HCT116 (cell line): ENCODE data around the gene EHD4. TPM values are rescaled to one million over a fixed set of nuclear protein-coding genes. Genes with fewer than 3 reads are reported as not detected.

ENCODE experiments used
- ATAC-seq: fragments of 200-7000 bp; cut with Tn5 transposase; 2 replicates; pipeline ENCODE4 v1.9.1; 2020; ENCODE audit warnings: mild to moderate bottlenecking, moderate library complexity
- BruUV-seq: library from RNA; stranded (reverse); fragments of 400-500 nt; replicated peaks from 2 replicates; lab custom pipeline; 2021; lab: Mats Ljungman, UMichigan
- CTCF ChIA-PET: fragments of 300-600 bp; sonication (Branson Sonifier 250); formaldehyde crosslinking; loops from one replicate; lab custom pipeline; 2021; ENCODE audit warnings: antibody characterized with exemption; lab: Charles Lee
- POLR2A ChIA-PET: fragments of 300-600, 350-600 bp; sonication (Branson Sonifier 250); formaldehyde crosslinking; loops from one replicate; lab custom pipeline; 2021; ENCODE audit warnings: antibody characterized with exemption; lab: Charles Lee
- RAD21 ChIA-PET, 2 experiments: fragments of 300-600 bp; sonication (Branson Sonifier 250); formaldehyde crosslinking; loops; one replicate each; lab custom pipeline; 2023; ENCODE audit warnings: low total read pairs in 2 of 2; ENCODE audit not compliant: uncharacterized antibody in 2 of 2, unreplicated experiment in 2 of 2, low non-redundant PET in 1 of 2; lab: Charles Lee
- DNase-seq: peaks from one replicate; pipeline ENCODE4 v3.0.0-alpha.2; 2010; ENCODE audit warnings: low read depth, low spot score
- H2AFZ ChIP-seq: fragments of 200-600 bp; shearing (Covaris generic), sonication (generic); 2 replicates; pipeline ENCODE4 v1.6.1; 2017; ENCODE audit warnings: low read depth, mixed run types, mixed read lengths, antibody characterized with exemption, low read length; ENCODE audit not compliant: poor library complexity, severe bottlenecking
- H3K27ac ChIP-seq: 2 replicates; pipeline ENCODE4 v1.5.1; 2012; ENCODE audit warnings: low read depth, low read length
- H3K27me3 ChIP-seq: fragments of 200-600 bp; sonication (generic); 2 replicates; pipeline ENCODE4 v1.6.1; 2016; ENCODE audit warnings: mixed run types, low read length, mixed read lengths; ENCODE audit not compliant: insufficient read depth
- H3K36me3 ChIP-seq, 2 experiments: fragments of 200-500 bp in 1 of 2; fragments of 200-600 bp in 1 of 2; sonication (Bioruptor generic) in 1 of 2; sonication (generic) in 1 of 2; 2 replicates each; pipeline versions ENCODE4 v1.5.1 to v1.6.1; 2014 to 2016; ENCODE audit warnings: low read length in 2 of 2, inconsistent platforms in 1 of 2, mixed read lengths in 1 of 2, mixed run types in 1 of 2; ENCODE audit not compliant: insufficient read depth in 2 of 2, control insufficient read depth in 1 of 2
- H3K4me1 ChIP-seq, 2 experiments: fragments of 200-600 bp in 1 of 2; sonication (generic) in 1 of 2; 2 replicates each; pipeline versions ENCODE4 v1.5.1 to v1.6.1; 2012 to 2017; ENCODE audit warnings: low read length in 2 of 2, inconsistent platforms in 1 of 2, mild to moderate bottlenecking in 1 of 2, mixed read lengths in 1 of 2, mixed run types in 1 of 2, moderate library complexity in 1 of 2; ENCODE audit not compliant: insufficient read depth in 2 of 2, control insufficient read depth in 1 of 2
- H3K4me2 ChIP-seq: fragments of 200-600 bp; sonication (generic); 2 replicates; pipeline ENCODE4 v1.6.1; 2017; ENCODE audit warnings: mixed run types, low read length, mixed read lengths
- H3K4me3 ChIP-seq, 2 experiments: fragments of 200-600 bp in 1 of 2; sonication (generic) in 1 of 2; replicated peaks in 1 of 2; 2 replicates each; pipeline ENCODE4 v1.5.1; 2011 to 2016; ENCODE audit warnings: low read length in 2 of 2, control low read depth in 1 of 2, low read depth in 1 of 2, mild to moderate bottlenecking in 1 of 2, mixed read lengths in 1 of 2, mixed run types in 1 of 2
- H3K79me2 ChIP-seq: fragments of 200-600 bp; sonication (generic); 2 replicates; pipeline ENCODE4 v1.6.1; 2017; ENCODE audit warnings: mild to moderate bottlenecking, mixed run types, low read length, moderate library complexity, mixed read lengths; ENCODE audit not compliant: insufficient read depth
- H3K9ac ChIP-seq: fragments of 200-600 bp; sonication (generic); 2 replicates; pipeline ENCODE4 v1.6.1; 2016; ENCODE audit warnings: low read length, mixed read lengths
- H3K9me2 ChIP-seq: fragments of 200-600 bp; sonication (generic), shearing (Covaris generic); 2 replicates; pipeline ENCODE4 v1.6.1; 2017; ENCODE audit warnings: mixed run types, mild to moderate bottlenecking, moderate library complexity; ENCODE audit not compliant: insufficient read depth
- H3K9me3 ChIP-seq, 2 experiments: fragments of 200-500 bp in 1 of 2; fragments of 200-600 bp in 1 of 2; sonication (Bioruptor generic) in 1 of 2; sonication (generic) in 1 of 2; 2 replicates each; pipeline ENCODE4 v1.6.1; 2014 to 2017; ENCODE audit warnings: low read length in 2 of 2, mixed read lengths in 2 of 2, inconsistent platforms in 1 of 2, low read depth in 1 of 2, mild to moderate bottlenecking in 1 of 2, mixed run types in 1 of 2, moderate library complexity in 1 of 2; ENCODE audit not compliant: control insufficient read depth in 1 of 2, insufficient read depth in 1 of 2
- H4K20me1 ChIP-seq: fragments of 200-600 bp; sonication (generic), shearing (Covaris generic); 2 replicates; pipeline ENCODE4 v1.6.1; 2017; ENCODE audit warnings: mixed run types, mild to moderate bottlenecking, moderate library complexity; ENCODE audit not compliant: insufficient read depth
- ELF1 ChIP-seq: IDR thresholded peaks from 2 replicates; pipeline ENCODE4 v1.6.1; 2012; ENCODE audit warnings: low read depth, borderline replicate concordance
- FOSL1 ChIP-seq: IDR thresholded peaks from 2 replicates; pipeline ENCODE4 v1.6.1; 2012; ENCODE audit warnings: low read depth
- MAX ChIP-seq: IDR thresholded peaks from 2 replicates; pipeline ENCODE4 v1.6.1; 2012
- POLR2AphosphoS5 ChIP-seq: IDR thresholded peaks from 2 replicates; pipeline ENCODE4 v1.6.1; 2011; ENCODE audit warnings: mild to moderate bottlenecking, low read depth, low read length, moderate library complexity
- SRF ChIP-seq: IDR thresholded peaks from 2 replicates; pipeline ENCODE4 v1.6.1; 2012; ENCODE audit warnings: low read depth
- YY1 ChIP-seq: IDR thresholded peaks from 2 replicates; pipeline ENCODE4 v1.6.1; 2011; ENCODE audit warnings: low read length, low read depth, moderate library complexity, mild to moderate bottlenecking; ENCODE audit not compliant: insufficient replicate concordance; ENCODE audit errors: extremely low read depth
- ZBTB33 ChIP-seq: IDR thresholded peaks from 2 replicates; pipeline ENCODE4 v1.6.1; 2011; ENCODE audit warnings: mild to moderate bottlenecking, low read length, moderate library complexity; ENCODE audit not compliant: insufficient replicate concordance; ENCODE audit errors: extremely low read depth
- ZNF274 ChIP-seq: fragments of 200-500 bp; sonication (Bioruptor generic); IDR thresholded peaks from 2 replicates; pipeline ENCODE4 v1.6.1; 2014; ENCODE audit warnings: mild to moderate bottlenecking, low read depth, low read length, inconsistent platforms
- intact Hi-C: fragments of 100-400 bp; cut with micrococcal nuclease; formaldehyde crosslinking; loops from 2 replicates; pipeline ENCODE4 v1.10.0; 2022
- total RNA-seq: library from RNA; stranded (reverse); gene quantifications from one replicate; pipeline ENCODE4 v1.2.1, GENCODE V29; 2021; ENCODE audit not compliant: unreplicated experiment

The EHD4 gene
- total RNA-seq, 1 experiment from 2014 or later: 28.0 TPM

GRCh38 chr15:41971895-41972252, 483 bp downstream of the EHD4 start:
- peaks cover 50% of the 10 kb centered on the region for H3K79me2 ChIP-seq
- ChIA-PET POLR2A (interaction anchor here (0.9 to 2.2 kb wide), 8 partner anchors 10 to 145 kb away, joined by 3 to 8 read pairs (median 6); no protein-coding TSS in a partner anchor), RAD21 (no interaction called here), CTCF (interaction anchor here (1.0 to 2.3 kb wide), 10 partner anchors 13 to 506 kb away, joined by 3 to 12 read pairs (median 4); partner anchors contain the start of gene MAPKBP1)
- H3K27ac ChIP-seq: peak overlapping the region; percentile 86
- peak overlapping the region; percentile 85 to 93 for H3K4me3 ChIP-seq
- no peaks in the 10 kb centered on the region for H3K36me3 ChIP-seq
- no peaks in the 10 kb centered on the region for H3K9me2 ChIP-seq
- peak overlapping the region; percentile 82 for H3K4me2 ChIP-seq
- no peak overlapping the region for H2AFZ ChIP-seq
- TF ChIP-seq ZBTB33: no peak
- TF ChIP-seq ELF1: no peak
- peak; percentile 43; the same call in 1 of the 2 replicates for TF ChIP-seq MAX
- TF ChIP-seq FOSL1: no peak
- TF ChIP-seq YY1: no peak
- no peak for TF ChIP-seq ZNF274
- no peak for TF ChIP-seq SRF
- no peak for TF ChIP-seq POLR2AphosphoS5
- peaks cover 21 to 39% of the 10 kb centered on the region in 2 experiments for H3K4me1 ChIP-seq
- intact Hi-C loops: loop anchor here (5.0 kb wide), 2 partner anchors 35 to 85 kb away; no protein-coding TSS in a partner anchor
- no peaks in the 10 kb centered on the region for H3K9me3 ChIP-seq
- no TSS peak for BruUV-seq
- H4K20me1 ChIP-seq: peaks cover 15% of the 10 kb centered on the region; the same call in 1 of the 2 replicates
- DNase-seq (no peak), ATAC-seq (peak; percentile 55)
- peak overlapping the region; percentile 93 for H3K9ac ChIP-seq
- H3K27me3 ChIP-seq: no peaks in the 10 kb centered on the region
